GM21526 (cell line): ENCODE data around the gene MINDY4.

Source experiments
- ATAC-seq: cut with Tn5 transposase; IDR thresholded peaks from one replicate; pipeline ENCODE4 v1.9.1; 2021; ENCODE audit warnings: moderate library complexity; ENCODE audit not compliant: unreplicated experiment, low FRiP score

Gene MINDY4

GRCh38 chr7:30740417-30741181, 30.6 kb upstream of the MINDY4 start:
- no peak for ATAC-seq

GRCh38 chr7:30741289-30741688, 29.9 kb upstream of the MINDY4 start:
- no peak for ATAC-seq

GRCh38 chr7:30743371-30744074, 27.7 kb upstream of the MINDY4 start:
- no peak for ATAC-seq

DNA sequence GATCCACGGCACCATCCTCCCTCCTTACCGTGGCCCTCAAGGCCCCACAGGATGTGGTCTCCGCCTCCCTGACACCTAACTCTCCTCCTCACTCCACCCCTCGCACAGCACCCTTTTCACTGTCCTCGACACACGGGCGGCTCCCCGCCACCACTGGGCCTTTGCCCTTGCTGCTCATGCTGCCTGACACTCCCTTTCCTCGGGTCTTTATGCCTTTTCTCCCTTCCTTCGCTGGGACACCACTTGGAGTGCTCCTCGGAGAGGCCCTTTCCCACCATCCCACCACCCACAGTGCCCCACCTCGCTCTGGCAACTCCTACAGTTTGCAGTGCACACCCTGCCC, 27.2 kb upstream of the MINDY4 start:
- ATAC-seq: no peak

DNA sequence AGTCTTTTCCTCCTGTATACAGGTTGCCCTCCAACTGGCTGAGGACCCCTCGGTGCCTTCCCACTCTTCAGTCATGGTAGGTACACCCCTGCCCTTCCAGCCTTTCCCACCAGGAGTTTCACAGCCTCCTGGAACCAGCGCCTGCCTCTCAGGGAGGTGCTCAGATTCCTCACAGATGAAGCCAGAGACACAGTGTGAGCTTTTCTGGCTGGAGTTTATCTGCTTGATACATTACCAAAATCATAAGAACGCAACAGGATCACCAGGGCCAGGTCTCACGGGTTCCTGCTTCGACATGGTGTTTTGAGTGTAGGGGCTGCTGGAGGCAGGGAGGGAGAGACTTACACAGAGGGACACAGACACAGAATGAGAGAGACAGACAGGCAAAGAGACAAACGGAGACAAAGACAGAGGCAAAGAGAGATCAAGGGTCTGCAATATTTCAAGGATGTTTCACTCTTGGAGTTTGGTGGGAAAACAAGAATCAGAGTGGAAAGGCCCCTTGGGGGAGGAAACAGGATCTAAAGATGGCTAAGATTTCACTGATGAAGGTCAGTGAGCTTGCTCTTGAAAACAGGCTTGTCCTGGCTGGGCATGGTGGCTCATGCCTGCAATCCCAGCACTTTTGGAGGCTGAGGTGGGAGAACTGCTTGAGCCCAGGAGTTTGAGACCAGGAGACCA, 25.8 kb upstream of the MINDY4 start:
- no peak for ATAC-seq

- ATAC-seq: no peak
These were observed 21.2 kb upstream of the MINDY4 start for GRCh38 chr7:30750010-30750409.

GRCh38 chr7:30750683-30751650, 20.2 kb upstream of the MINDY4 start:
- ATAC-seq: no peak

DNA sequence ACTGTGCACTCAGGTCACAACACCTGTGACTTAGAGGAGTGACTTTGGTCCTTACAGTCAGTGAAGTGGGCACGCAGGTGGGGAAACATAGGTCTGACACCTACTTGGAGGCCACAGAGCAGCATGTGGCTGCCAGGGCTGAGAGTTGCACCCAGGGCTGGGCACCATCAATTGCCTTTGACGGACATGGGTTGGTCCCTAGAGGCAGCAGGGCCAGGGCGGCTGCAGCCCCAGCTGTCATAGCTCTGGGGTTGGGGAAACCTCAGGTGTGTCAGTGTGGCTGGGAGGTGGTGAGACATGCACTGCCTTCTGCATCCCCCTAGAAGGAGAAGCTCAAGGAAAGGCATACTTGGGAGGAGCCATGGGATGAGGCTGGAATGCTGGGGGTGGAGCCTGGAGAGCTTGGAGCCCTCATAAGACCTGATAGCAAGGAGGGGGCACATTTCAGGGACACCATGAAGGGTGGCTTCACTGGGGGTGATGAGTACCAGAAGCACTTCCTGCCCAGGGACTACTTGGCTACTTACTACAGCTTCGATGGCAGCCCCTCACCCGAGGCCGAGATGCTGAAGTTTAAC, 19.4 kb upstream of the MINDY4 start, which contains the start of gene INMT:
Gene INMT, plus strand, starts transcription at position 440 of the 578 bp plus-strand sequence. Its CDS starts 16 bp downstream, at position 456.
- no peak for ATAC-seq

DNA sequence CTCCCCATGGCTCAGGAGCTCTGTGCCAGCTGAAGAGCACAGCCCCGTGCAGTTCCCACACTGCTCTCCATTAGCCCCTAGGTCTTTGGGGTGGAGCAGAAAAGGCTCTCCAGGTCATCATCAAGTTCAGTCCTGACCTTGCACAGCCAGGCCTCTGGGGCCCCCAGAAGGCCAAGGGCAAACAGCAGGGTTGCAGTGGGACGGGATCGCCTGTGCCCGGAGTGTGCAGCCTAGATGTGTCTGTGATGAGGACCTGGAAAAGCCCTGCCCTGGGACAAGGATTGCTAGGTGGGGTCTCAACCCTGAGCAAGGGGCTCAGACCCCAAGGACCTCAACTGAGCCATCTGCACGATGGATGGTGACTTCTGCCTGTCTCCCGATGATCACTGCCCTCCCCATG, 18.7 kb upstream of the MINDY4 start:
- ATAC-seq: no peak

DNA sequence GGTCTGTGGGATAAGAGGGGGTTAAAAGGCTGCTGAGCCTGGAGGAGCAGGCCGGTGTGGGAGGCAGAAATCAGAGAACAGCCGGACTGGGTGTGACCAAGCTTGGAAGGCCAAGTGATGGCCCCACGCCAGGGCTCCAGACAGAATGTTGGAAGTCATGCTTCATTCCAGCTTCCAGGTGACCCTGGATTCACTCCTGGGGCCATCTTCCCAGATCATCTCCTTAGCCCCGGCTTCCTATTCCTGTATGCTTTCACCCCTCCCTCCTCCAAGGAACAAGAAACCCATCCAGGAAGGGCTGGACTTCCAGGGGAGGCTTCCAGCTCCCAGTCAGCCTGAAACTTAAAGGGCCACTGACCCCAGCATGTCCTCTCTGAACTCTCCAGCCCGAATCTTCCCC, 18.2 kb upstream of the MINDY4 start:
- ATAC-seq: no peak

DNA sequence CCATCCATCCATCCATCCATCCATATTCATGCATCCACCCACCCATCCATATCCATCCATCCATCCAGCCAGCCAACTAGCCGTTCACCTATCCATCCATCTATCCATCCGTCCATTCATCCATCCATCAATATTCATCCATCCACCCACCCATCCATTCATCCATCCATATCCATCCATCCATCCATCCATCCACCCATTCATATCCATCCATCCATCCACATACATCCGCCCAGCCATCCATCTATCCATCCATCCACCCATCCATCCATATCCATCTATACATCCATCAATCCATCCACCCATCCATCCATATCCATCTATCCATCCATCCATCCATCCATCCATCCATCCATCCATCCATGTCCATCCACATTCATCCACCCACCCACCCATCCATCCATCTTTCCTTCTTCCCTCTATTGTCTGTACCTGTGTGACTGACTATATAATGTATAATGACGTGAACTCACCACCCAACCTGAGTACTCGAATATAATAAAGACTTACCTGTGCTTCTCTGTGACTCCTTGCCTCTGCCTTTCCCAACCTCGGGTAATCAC, 16.8 kb upstream of the MINDY4 start:
- no peak for ATAC-seq

DNA sequence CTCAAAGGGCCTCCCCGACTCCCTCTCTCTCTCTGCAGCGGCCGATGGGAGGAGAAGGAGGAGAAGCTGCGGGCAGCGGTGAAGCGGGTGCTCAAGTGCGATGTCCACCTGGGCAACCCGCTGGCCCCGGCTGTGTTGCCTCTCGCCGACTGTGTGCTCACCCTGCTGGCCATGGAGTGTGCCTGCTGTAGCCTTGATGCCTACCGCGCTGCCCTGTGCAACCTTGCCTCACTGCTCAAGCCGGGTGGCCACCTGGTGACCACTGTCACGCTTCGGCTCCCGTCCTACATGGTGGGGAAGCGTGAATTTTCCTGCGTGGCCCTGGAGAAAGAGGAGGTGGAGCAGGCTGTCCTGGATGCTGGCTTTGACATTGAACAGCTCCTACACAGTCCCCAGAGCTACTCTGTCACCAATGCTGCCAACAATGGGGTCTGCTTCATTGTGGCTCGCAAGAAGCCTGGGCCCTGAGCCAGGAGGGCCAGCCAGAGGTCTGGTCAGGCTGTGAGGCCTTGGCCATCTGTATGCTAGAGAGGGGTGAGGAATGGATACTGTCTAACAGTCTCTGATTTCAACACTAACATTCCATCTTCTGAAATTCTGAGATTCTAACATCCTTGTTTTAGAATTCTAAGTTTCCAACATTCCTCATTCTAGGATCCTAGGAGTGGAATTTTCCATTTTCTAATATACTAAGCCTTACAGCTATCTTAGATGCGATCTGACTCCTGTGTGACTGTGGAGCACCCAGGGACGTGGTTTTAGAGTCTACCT, 15.6 kb upstream of the MINDY4 start:
- ATAC-seq: no peak

DNA sequence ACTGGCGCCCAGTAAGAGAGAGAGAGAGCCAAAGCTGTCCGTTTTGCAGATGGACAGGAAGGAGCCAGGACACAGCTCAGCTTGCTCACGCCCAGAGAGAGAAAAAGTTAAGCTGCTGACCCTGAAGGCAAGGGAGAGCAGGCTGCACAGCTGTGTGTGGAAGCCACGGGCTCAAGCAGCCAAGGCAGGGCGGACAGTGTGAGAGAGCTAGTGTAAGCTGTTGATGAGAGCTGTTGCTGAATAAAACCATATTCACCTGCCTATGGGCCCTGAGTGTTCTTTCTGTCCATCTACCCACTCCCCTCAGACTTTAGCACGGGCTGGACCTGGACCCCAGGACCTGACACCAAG, 13.9 kb upstream of the MINDY4 start:
- no peak for ATAC-seq

DNA sequence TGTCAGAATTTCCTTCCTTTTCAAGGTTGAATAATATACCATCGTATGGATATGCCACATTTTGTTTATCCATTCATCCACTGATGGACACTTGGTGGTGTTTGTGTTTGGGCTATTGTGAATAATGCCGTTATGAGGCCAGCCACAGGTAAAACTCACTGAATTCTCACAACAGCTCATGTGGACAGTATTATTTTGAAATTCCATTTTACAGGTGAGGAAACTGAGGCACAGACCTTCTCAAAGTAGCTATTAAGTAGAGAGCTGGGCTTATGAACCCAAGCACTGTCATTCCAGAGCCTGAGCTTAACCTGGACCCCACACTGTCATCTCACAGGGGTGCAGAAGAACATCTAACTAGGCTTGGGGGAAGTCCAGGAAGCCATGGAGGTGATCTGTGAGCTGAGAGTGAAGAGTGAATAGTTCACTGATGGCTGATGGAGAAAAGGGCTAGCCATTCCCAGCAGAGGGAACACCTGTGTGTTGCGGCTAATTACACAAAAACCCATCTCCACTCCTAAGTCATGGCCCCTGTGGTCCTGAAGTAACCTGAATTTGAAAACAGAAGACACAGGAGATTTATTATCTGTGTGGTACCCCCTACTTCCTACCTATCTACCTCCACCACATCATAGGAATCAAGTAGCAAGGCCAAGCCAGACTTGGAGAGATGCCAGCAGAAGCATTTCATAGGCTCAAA, 10.6 kb upstream of the MINDY4 start:
- ATAC-seq: no peak

DNA sequence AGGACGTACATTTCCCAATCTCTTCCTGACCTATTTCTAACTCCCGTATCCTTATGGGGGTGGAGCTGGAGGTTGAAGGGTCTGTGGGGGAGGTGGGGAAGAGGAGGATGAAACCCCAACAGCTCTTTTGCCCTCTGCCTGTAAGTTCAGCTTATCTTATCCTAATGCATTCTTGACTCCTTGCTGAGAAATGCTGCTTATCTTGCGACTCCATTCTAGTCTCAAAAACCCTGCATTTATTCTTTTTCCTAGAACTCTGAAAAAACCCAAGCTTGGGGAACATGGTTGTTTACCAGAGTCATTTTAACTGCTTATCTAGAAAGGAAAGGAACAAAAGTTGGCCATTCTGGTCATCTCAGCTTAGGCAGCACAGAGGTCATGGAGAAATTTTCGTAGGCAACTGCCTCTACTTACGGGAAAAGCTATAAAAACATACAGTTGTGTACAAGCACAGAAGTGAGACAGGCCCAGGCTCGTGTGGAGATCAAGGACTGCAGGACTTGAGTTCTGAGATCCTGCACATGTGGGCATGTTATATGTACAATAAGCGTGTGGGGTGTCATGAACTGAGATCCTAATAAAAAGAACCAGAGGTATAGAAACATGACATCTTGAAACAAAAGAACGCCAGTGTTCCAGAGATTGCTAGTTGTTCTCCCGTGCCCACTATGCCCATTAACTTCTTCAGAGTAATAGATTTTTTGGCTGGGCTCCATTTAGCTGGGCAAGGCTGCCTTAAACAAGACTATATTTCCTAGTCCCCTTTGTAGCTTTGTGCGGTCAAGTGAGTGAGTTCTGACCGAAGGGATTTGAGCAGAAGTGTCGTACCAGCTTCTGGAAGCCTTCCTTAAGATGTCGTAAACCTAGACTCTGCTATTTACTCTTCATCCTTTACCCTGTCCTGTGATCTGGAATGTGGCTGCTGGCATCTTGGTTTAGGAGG, 9.7 kb upstream of the MINDY4 start:
- no peak for ATAC-seq

- peak; percentile 93 for ATAC-seq
These were observed 6.9 kb upstream of the MINDY4 start for GRCh38 chr7:30764030-30764975.
